Activated CD4-positive, alpha-beta memory T cell treated with anti-CD3 and anti-CD28 coated beads for 36 hours (primary cell): ENCODE measurements around the gene LRRC23. TPM values are rescaled to one million over a fixed set of nuclear protein-coding genes. Genes with fewer than 3 reads are reported as not detected.
A peak's percentile ranks its signal among the peaks of the same experiment; 100 is the strongest.

Source experiments
- CTCF ChIA-PET: fragments of 350-600 bp; sonication (Branson Sonifier 250); formaldehyde crosslinking; loops from one replicate; lab custom pipeline; 2021; ENCODE audit warnings: antibody characterized with exemption, inconsistent platforms; lab: Charles Lee
- POLR2A ChIA-PET: fragments of 350-600 bp; sonication (Branson Sonifier 250); formaldehyde crosslinking; loops from one replicate; lab custom pipeline; 2021; ENCODE audit warnings: antibody characterized with exemption; lab: Charles Lee
- DNase-seq: peaks from one replicate; pipeline ENCODE4 v3.0.0-alpha.2; 2020
- H3K27ac Mint-ChIP-seq: one replicate; pipeline ENCODE4 v1.8.0; 2021; ENCODE audit warnings: mixed read lengths
- H3K27me3 Mint-ChIP-seq: one replicate; pipeline ENCODE4 v1.8.0; 2021; ENCODE audit warnings: mixed read lengths
- H3K36me3 Mint-ChIP-seq: one replicate; pipeline ENCODE4 v1.8.0; 2021; ENCODE audit warnings: mixed read lengths
- H3K4me1 Mint-ChIP-seq: one replicate; pipeline ENCODE4 v1.8.0; 2021; ENCODE audit warnings: low read depth, mixed read lengths
- H3K4me3 Mint-ChIP-seq: one replicate; pipeline ENCODE4 v1.8.0; 2021; ENCODE audit warnings: mild to moderate bottlenecking, mixed read lengths
- H3K9me3 Mint-ChIP-seq: one replicate; pipeline ENCODE4 v1.8.0; 2021; ENCODE audit warnings: mixed read lengths
- intact Hi-C: fragments of 100-400 bp; cut with micrococcal nuclease; formaldehyde crosslinking; loops from one replicate; pipeline ENCODE4 v1.15.1; 2023
- total RNA-seq, 2 experiments: library from RNA; stranded (reverse); gene quantifications; one replicate each; pipeline ENCODE4 v1.2.3, GENCODE V29; 2021

Gene LRRC23
- total RNA-seq, 2 experiments from 2014 or later, result 6.8 to 7.8 TPM

- ChIA-PET CTCF (interaction anchor here (1.0 kb wide), 1 partner anchor 27 kb away, joined by 3 read pairs; no protein-coding TSS in a partner anchor), POLR2A (interaction anchor here (1.0 to 1.1 kb wide), 2 partner anchors 20 to 37 kb away, joined by 3 to 4 read pairs; no protein-coding TSS in a partner anchor)
- Mint-ChIP-seq H3K27ac (no peak overlapping the region), H3K4me1 (peaks cover 33% of the 10 kb centered on the region), H3K9me3 (no peaks in the 10 kb centered on the region), H3K27me3 (no peaks in the 10 kb centered on the region), H3K4me3 (no peak overlapping the region), H3K36me3 (peaks cover 39% of the 10 kb centered on the region)
- DNase-seq, result no peak
- intact Hi-C loops, result no loop called here
Observed at GRCh38 chr12:6917491-6918231, 13.0 kb downstream of the LRRC23 start.

GRCh38 chr12:6919588-6919987 lies 15.0 kb downstream of the LRRC23 start:
- peaks cover 29% of the 10 kb centered on the region for H3K4me1 Mint-ChIP-seq
- H3K9me3 Mint-ChIP-seq, result no peaks in the 10 kb centered on the region
- DNase-seq, result no peak
- peak overlapping the region; percentile 66 for H3K27ac Mint-ChIP-seq
- peaks cover 42% of the 10 kb centered on the region for H3K36me3 Mint-ChIP-seq
- CTCF ChIA-PET, result interaction anchor here (0.8 to 1.8 kb wide), 4 partner anchors 18 to 192 kb away, joined by 3 to 5 read pairs (median 3); no protein-coding TSS in a partner anchor
- intact Hi-C loops, result no loop called here
- no peaks in the 10 kb centered on the region for H3K27me3 Mint-ChIP-seq
- H3K4me3 Mint-ChIP-seq, result no peak overlapping the region
- POLR2A ChIA-PET, result interaction anchor here (1.3 to 1.4 kb wide), 2 partner anchors 24 to 42 kb away, joined by 4 read pairs; partner anchors contain the start of genes C12orf57 and RNU7-1

GRCh38 chr12:6921539-6921938 lies 16.9 kb downstream of the LRRC23 start:
- ChIA-PET POLR2A (interaction anchor here (1.5 kb wide), 2 partner anchors 18 to 22 kb away, joined by 3 read pairs; partner anchors contain the start of genes C12orf57 and RNU7-1), CTCF (interaction anchor here (0.7 to 1.4 kb wide), 5 partner anchors 10 to 97 kb away, joined by 3 to 4 read pairs (median 3); partner anchors contain the start of gene LPCAT3)
- Mint-ChIP-seq H3K27ac (no peak overlapping the region), H3K4me1 (peaks cover 30% of the 10 kb centered on the region), H3K9me3 (no peaks in the 10 kb centered on the region), H3K4me3 (no peak overlapping the region), H3K36me3 (peaks cover 34% of the 10 kb centered on the region), H3K27me3 (no peaks in the 10 kb centered on the region)
- no peak for DNase-seq
- intact Hi-C loops, result loop anchor here (5.0 kb wide), 1 partner anchor 171 kb away; the partner anchor contains the start of gene C1R

GRCh38 chr12:6921996-6922946 lies 17.6 kb downstream of the LRRC23 start:
- Mint-ChIP-seq H3K27ac (no peak overlapping the region), H3K9me3 (no peaks in the 10 kb centered on the region), H3K4me3 (no peak overlapping the region), H3K36me3 (peaks cover 28% of the 10 kb centered on the region), H3K27me3 (no peaks in the 10 kb centered on the region), H3K4me1 (peaks cover 37% of the 10 kb centered on the region)
- ChIA-PET CTCF (interaction anchor here (0.7 to 4.8 kb wide), 7 partner anchors 10 to 96 kb away, joined by 3 to 42 read pairs (median 4); partner anchors contain the start of genes C12orf57, LPCAT3 and RNU7-1), POLR2A (interaction anchor here (1.5 kb wide), 2 partner anchors 17 to 21 kb away, joined by 3 read pairs; partner anchors contain the start of genes C12orf57 and RNU7-1)
- intact Hi-C loops, result loop anchor here (5.0 kb wide), 1 partner anchor 170 kb away; the partner anchor contains the start of gene C1R
- no peak for DNase-seq

- no peaks in the 10 kb centered on the region for H3K27me3 Mint-ChIP-seq
- ChIA-PET POLR2A (interaction anchor here (0.8 to 4.7 kb wide), 6 partner anchors 14 to 51 kb away, joined by 3 to 39 read pairs (median 6); partner anchors contain the start of genes C12orf57, RNU7-1 and SPSB2), CTCF (interaction anchor here (0.7 to 4.8 kb wide), 11 partner anchors 11 to 186 kb away, joined by 3 to 42 read pairs (median 12); partner anchors contain the start of genes C12orf57, C1RL, ENO2 and RNU7-1)
- no peak for DNase-seq
- H3K4me3 Mint-ChIP-seq, result no peak overlapping the region
- no peaks in the 10 kb centered on the region for H3K9me3 Mint-ChIP-seq
- H3K36me3 Mint-ChIP-seq, result peaks cover 22% of the 10 kb centered on the region
- no peak overlapping the region for H3K27ac Mint-ChIP-seq
- peaks cover 37% of the 10 kb centered on the region for H3K4me1 Mint-ChIP-seq
- intact Hi-C loops, result loop anchor here (5.0 kb wide), 1 partner anchor 169 kb away; the partner anchor contains the start of gene C1R
Observed at GRCh38 chr12:6923003-6923732, 18.5 kb downstream of the LRRC23 start.

- H3K27me3 Mint-ChIP-seq, result no peaks in the 10 kb centered on the region
Observed at GRCh38 chr12:6923851-6924250, 19.2 kb downstream of the LRRC23 start.

GRCh38 chr12:6925239-6925539 lies 20.6 kb downstream of the LRRC23 start:
- intact Hi-C loops, result loop anchor here (2.0 kb wide), 2 partner anchors 36 to 184 kb away; partner anchors contain the start of gene C1RL
- Mint-ChIP-seq H3K36me3 (peaks cover 16% of the 10 kb centered on the region), H3K27ac (peak overlapping the region; percentile 60), H3K4me3 (no peak overlapping the region), H3K27me3 (no peaks in the 10 kb centered on the region), H3K4me1 (peaks cover 48% of the 10 kb centered on the region), H3K9me3 (no peaks in the 10 kb centered on the region)
- DNase-seq, result no peak
- ChIA-PET CTCF (interaction anchor here (0.6 to 4.8 kb wide), 22 partner anchors 8 to 188 kb away, joined by 3 to 42 read pairs (median 8); partner anchors contain the start of genes C12orf57, C1RL, ENO2 and RNU7-1), POLR2A (interaction anchor here (1.4 to 4.7 kb wide), 6 partner anchors 9 to 53 kb away, joined by 3 to 39 read pairs (median 10); partner anchors contain the start of genes C12orf57, ENO2, RNU7-1 and SPSB2)

More at GRCh38 chr12:6923851-6924250, 19.2 kb downstream of the LRRC23 start:
- Mint-ChIP-seq H3K4me1 (peaks cover 41% of the 10 kb centered on the region), H3K36me3 (peaks cover 25% of the 10 kb centered on the region), H3K4me3 (no peak overlapping the region), H3K27ac (no peak overlapping the region), H3K9me3 (no peaks in the 10 kb centered on the region)
- DNase-seq, result no peak
- CTCF ChIA-PET, result interaction anchor here (0.6 to 4.8 kb wide), 17 partner anchors 10 to 185 kb away, joined by 3 to 42 read pairs (median 8); partner anchors contain the start of genes C12orf57, C1RL, ENO2 and RNU7-1
- intact Hi-C loops, result loop anchor here (1.0 to 5.0 kb wide), 6 partner anchors 14 to 185 kb away; partner anchors contain the start of genes C12orf57, C1R and C1RL
- POLR2A ChIA-PET, result interaction anchor here (0.8 to 4.7 kb wide), 5 partner anchors 11 to 51 kb away, joined by 3 to 39 read pairs (median 10); partner anchors contain the start of genes C12orf57, RNU7-1 and SPSB2

- Mint-ChIP-seq H3K27me3 (no peaks in the 10 kb centered on the region), H3K4me3 (no peak overlapping the region), H3K27ac (no peak overlapping the region), H3K36me3 (peaks cover 16% of the 10 kb centered on the region), H3K4me1 (peaks cover 50% of the 10 kb centered on the region), H3K9me3 (no peaks in the 10 kb centered on the region)
- ChIA-PET CTCF (interaction anchor here (0.6 to 4.8 kb wide), 23 partner anchors 8 to 187 kb away, joined by 3 to 42 read pairs (median 7); partner anchors contain the start of genes C12orf57, C1RL, ENO2 and RNU7-1), POLR2A (interaction anchor here (0.7 to 4.7 kb wide), 7 partner anchors 9 to 59 kb away, joined by 3 to 39 read pairs (median 10); partner anchors contain the start of genes C12orf57, ENO2, RNU7-1 and SPSB2)
- no peak for DNase-seq
- intact Hi-C loops, result loop anchor here (2.0 kb wide), 2 partner anchors 35 to 183 kb away; partner anchors contain the start of gene C1RL
Observed at GRCh38 chr12:6925540-6926279, 21.1 kb downstream of the LRRC23 start.

- peak; percentile 61 for DNase-seq
- Mint-ChIP-seq H3K4me3 (peak within 1 kb of the TSS; percentile 84), H3K4me1 (peaks cover 64% of the 10 kb centered on the region), H3K27ac (peak within 1 kb of the TSS; percentile 89), H3K36me3 (peaks cover 7% of the 10 kb centered on the region), H3K9me3 (no peaks in the 10 kb centered on the region), H3K27me3 (no peaks in the 10 kb centered on the region)
- CTCF ChIA-PET, result interaction anchor here (0.8 to 4.8 kb wide), 7 partner anchors 11 to 181 kb away, joined by 3 to 42 read pairs (median 7); partner anchors contain the start of genes C12orf57, ENO2, RNU7-1 and SPSB2
- POLR2A ChIA-PET, result interaction anchor here (1.0 to 4.7 kb wide), 8 partner anchors 9 to 55 kb away, joined by 3 to 39 read pairs (median 12); partner anchors contain the start of genes C12orf57, RNU7-1 and SPSB2
- intact Hi-C loops, result loop anchor here (1.0 kb wide), 1 partner anchor 9 kb away; no protein-coding TSS in a partner anchor
Observed at GRCh38 chr12:6927379-6928021, 22.9 kb downstream of the LRRC23 start, which contains the start of gene ATN1. TSS of gene ATN1 (plus strand) at chr12:6927959. CDS start at chr12:6934002, 6,043 bp downstream.
